Fibroblast of lung (primary cell): ENCODE results near the gene POLR2I. TPM values are rescaled to one million over a fixed set of nuclear protein-coding genes. Genes with fewer than 3 reads are reported as not detected.

Source experiments
- DNase-seq, 2 donors: peaks; one replicate each; pipeline versions ENCODE4 v3.0.0 to v3.0.0-alpha.2; 2010; ENCODE audit warnings: low read depth in 2 of 2
- H2AFZ ChIP-seq: 2 replicates; pipeline ENCODE4 v1.5.1; 2012; ENCODE audit warnings: low read length, control low read depth, inconsistent platforms
- H3K27ac ChIP-seq: 2 replicates; pipeline ENCODE4 v1.5.1; 2011; ENCODE audit warnings: low read length, control low read depth; ENCODE audit not compliant: insufficient read depth
- H3K27me3 ChIP-seq: 2 replicates; pipeline ENCODE4 v1.5.1; 2011; ENCODE audit warnings: mild to moderate bottlenecking, low read length; ENCODE audit not compliant: control insufficient read depth, insufficient read depth
- H3K36me3 ChIP-seq: 2 replicates; pipeline ENCODE4 v1.5.1; 2011; ENCODE audit warnings: low read length; ENCODE audit not compliant: control insufficient read depth, insufficient read depth
- H3K4me1 ChIP-seq: 2 replicates; pipeline ENCODE4 v1.5.1; 2011; ENCODE audit warnings: low read length; ENCODE audit not compliant: control insufficient read depth, insufficient read depth; ENCODE audit errors: extremely low read depth
- H3K4me2 ChIP-seq: 2 replicates; pipeline ENCODE4 v1.5.1; 2011; ENCODE audit warnings: low read length, control low read depth; ENCODE audit not compliant: insufficient read depth; ENCODE audit errors: extremely low read depth
- H3K4me3 ChIP-seq, 4 experiments: fragments of 200-600 bp in 1 of 4; sonication (generic) in 1 of 4; replicated peaks in 1 of 4; 2 replicates each; pipeline ENCODE4 v1.5.1; 2011 to 2016; ENCODE audit warnings: low read length in 4 of 4, low read depth in 3 of 4, mild to moderate bottlenecking in 3 of 4, control low read depth in 2 of 4, inconsistent platforms in 1 of 4, mixed read lengths in 1 of 4; ENCODE audit not compliant: insufficient read depth in 1 of 4; ENCODE audit errors: control extremely low read depth in 1 of 4
- H3K79me2 ChIP-seq: 2 replicates; pipeline ENCODE4 v1.5.1; 2012; ENCODE audit warnings: mild to moderate bottlenecking, low read length, inconsistent platforms; ENCODE audit not compliant: control insufficient read depth, insufficient read depth
- H3K9ac ChIP-seq: 2 replicates; pipeline ENCODE4 v1.5.1; 2011; ENCODE audit warnings: mild to moderate bottlenecking, low read length, control low read depth; ENCODE audit not compliant: insufficient read depth
- H3K9me3 ChIP-seq: 2 replicates; pipeline ENCODE4 v1.5.1; 2012; ENCODE audit warnings: low read depth, low read length; ENCODE audit not compliant: control insufficient read depth, insufficient read depth
- H4K20me1 ChIP-seq: 2 replicates; pipeline ENCODE4 v1.5.1; 2011; ENCODE audit warnings: low read length; ENCODE audit not compliant: control insufficient read depth, insufficient read depth; ENCODE audit errors: extremely low read depth
- CTCF ChIP-seq, 2 donors: IDR thresholded peaks in 1 of 2; conservative IDR thresholded peaks in 1 of 2; 1 replicate in 1 of 2; 2 replicates in 1 of 2; pipeline ENCODE4 v1.5.1; 2011 to 2012; ENCODE audit warnings: low read length in 2 of 2, control low read depth in 1 of 2, inconsistent platforms in 1 of 2, low read depth in 1 of 2, mild to moderate bottlenecking in 1 of 2
- EZH2 ChIP-seq: IDR thresholded peaks from 2 replicates; pipeline ENCODE4 v1.5.1; 2012; ENCODE audit warnings: low read length, control low read depth, mild to moderate bottlenecking; ENCODE audit errors: missing control alignments
- polyA plus RNA-seq, 2 donors: library from polyadenylated mRNA; depleted of rRNA in 1 of 2; stranded (reverse) in 1 of 2; unstranded in 1 of 2; fragments of >200 nt; gene quantifications; 2 replicates each; pipeline ENCODE4 v1.2.1, GENCODE V29; 2011 to 2012; ENCODE audit warnings: missing spikeins in 1 of 2
- total RNA-seq: library from RNA; depleted of rRNA; stranded (reverse); fragments of >200 nt; gene quantifications from 2 replicates; pipeline ENCODE4 v1.2.1, GENCODE V29; 2014

The POLR2I gene
- total and polyA plus RNA-seq, 2 donors (not counting 1 experiment from before 2014, with no cell fraction given) = 36.1 to 97.6 TPM

GRCh38 chr19:36141039-36141927, 26.6 kb upstream of the POLR2I start:
- peaks cover 29% of the 10 kb centered on the region for H3K79me2 ChIP-seq
- H4K20me1 ChIP-seq = no peaks in the 10 kb centered on the region
- no peaks in the 10 kb centered on the region for H3K9me3 ChIP-seq
- peak overlapping the region; percentile 69 for H3K4me2 ChIP-seq
- peak overlapping the region; percentile 89 to 100 (median 97) for H3K4me3 ChIP-seq
- no peak overlapping the region for H3K9ac ChIP-seq
- peaks cover 27% of the 10 kb centered on the region for H3K36me3 ChIP-seq
- H3K4me1 ChIP-seq = peaks cover 9% of the 10 kb centered on the region
- no peak for TF ChIP-seq CTCF (conservative IDR thresholded peaks at IDR 0.05 in 1 of 2, IDR thresholded peaks at IDR 0.05 in 1 of 2; ENCODE audit: low read depth in 1 of 2, low read length in 2 of 2)
- no peak overlapping the region for H3K27ac ChIP-seq
- no peak overlapping the region for H2AFZ ChIP-seq
- DNase-seq = peak; percentile 71 to 80
- H3K27me3 ChIP-seq = no peaks in the 10 kb centered on the region

- Histone ChIP-seq H3K4me3 (peak overlapping the region; percentile 89 to 100 (median 97)), H3K79me2 (peaks cover 27% of the 10 kb centered on the region), H3K27ac (peak overlapping the region; percentile 98), H3K4me2 (peak overlapping the region; percentile 64), H3K36me3 (peaks cover 19% of the 10 kb centered on the region), H2AFZ (no peak overlapping the region), H3K4me1 (peaks cover 9% of the 10 kb centered on the region), H3K9me3 (no peaks in the 10 kb centered on the region), H3K9ac (peak overlapping the region; percentile 96), H4K20me1 (no peaks in the 10 kb centered on the region), H3K27me3 (no peaks in the 10 kb centered on the region)
- TF ChIP-seq EZH2 (no peak), CTCF (conservative IDR thresholded peaks at IDR 0.05 in 1 of 2, IDR thresholded peaks at IDR 0.05 in 1 of 2; ENCODE audit: low read depth in 1 of 2, low read length in 2 of 2) (no peak)
- DNase-seq = peak; percentile 47 to 75
Measured at GRCh38 chr19:36140304-36141038, 25.8 kb upstream of the POLR2I start.
